ENCODE data around the gene NTRK2. TPM values are rescaled to one million over a fixed set of nuclear protein-coding genes. Genes with fewer than 3 reads are reported as not detected.

The NTRK2 gene
- total RNA-seq, 1 donor from 2014 or later = 4.6 TPM

DNA sequence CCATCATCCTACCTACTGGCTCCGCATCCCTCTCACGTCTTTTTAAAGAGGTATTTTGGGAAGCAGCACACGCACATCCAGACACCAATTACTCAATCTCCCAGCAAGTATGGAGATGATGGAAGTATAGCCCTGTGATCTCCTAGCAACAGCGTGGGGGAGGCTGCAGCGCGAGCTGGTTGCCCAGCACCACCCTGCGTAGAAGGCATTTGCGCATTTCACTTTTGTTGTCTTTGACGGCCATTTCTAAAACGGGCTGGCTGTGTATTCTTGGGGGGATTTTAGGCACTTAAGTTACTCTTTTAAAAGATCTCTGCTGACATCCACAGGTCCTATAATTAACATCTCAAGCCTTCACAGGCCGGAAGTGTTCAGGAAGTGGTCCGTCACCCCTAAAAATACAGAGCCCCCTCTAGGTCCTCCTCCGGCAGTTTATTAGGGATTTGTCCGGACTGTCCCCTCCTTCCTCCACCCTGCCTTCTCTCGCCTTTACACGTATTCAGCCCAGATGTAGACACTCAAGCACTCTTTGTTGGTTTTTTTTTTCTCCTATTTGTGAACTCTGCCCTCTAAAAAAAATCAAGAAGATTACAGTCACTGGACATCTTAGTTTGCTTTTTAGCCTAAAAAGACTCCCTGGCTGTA lies 371.4 kb downstream of the NTRK2 start:
- Histone ChIP-seq H4K20me1 (ENCODE audit: insufficient read depth, low read length) (no peaks in the 10 kb centered on the region), H3K4me2 (ENCODE audit: low read length) (peak overlapping the region; percentile 61), H3K27me3 (ENCODE audit: insufficient read depth, low read length) (peaks cover 10% of the 10 kb centered on the region), H3K27ac (ENCODE audit: low read depth, low read length) (no peak overlapping the region), H3K4me1 (ENCODE audit: insufficient read depth, low read length) (no peaks in the 10 kb centered on the region), H3K79me2 (ENCODE audit: insufficient read depth, low read length) (no peaks in the 10 kb centered on the region), H3K9me3 (ENCODE audit: insufficient read depth, low read depth, low read length) (no peaks in the 10 kb centered on the region), H3K4me3 (ENCODE audit: insufficient read depth, low read depth, low read length) (peak overlapping the region; percentile 23), H2AFZ (ENCODE audit: low read depth, low read length) (peak overlapping the region; percentile 66), H3K9ac (ENCODE audit: low read length) (no peak overlapping the region), H3K36me3 (ENCODE audit: insufficient read depth, low read length) (no peaks in the 10 kb centered on the region)
- DNase-seq (ENCODE audit: low read depth) (peak; percentile 4), FAIRE-seq (no peak)
- H3K9me3 Mint-ChIP-seq (ENCODE audit: unreplicated experiment) = no peaks in the 10 kb centered on the region
- no peak overlapping the region for H3K4me3 Mint-ChIP-seq (ENCODE audit: unreplicated experiment)
- TF ChIP-seq, protein P1, sequence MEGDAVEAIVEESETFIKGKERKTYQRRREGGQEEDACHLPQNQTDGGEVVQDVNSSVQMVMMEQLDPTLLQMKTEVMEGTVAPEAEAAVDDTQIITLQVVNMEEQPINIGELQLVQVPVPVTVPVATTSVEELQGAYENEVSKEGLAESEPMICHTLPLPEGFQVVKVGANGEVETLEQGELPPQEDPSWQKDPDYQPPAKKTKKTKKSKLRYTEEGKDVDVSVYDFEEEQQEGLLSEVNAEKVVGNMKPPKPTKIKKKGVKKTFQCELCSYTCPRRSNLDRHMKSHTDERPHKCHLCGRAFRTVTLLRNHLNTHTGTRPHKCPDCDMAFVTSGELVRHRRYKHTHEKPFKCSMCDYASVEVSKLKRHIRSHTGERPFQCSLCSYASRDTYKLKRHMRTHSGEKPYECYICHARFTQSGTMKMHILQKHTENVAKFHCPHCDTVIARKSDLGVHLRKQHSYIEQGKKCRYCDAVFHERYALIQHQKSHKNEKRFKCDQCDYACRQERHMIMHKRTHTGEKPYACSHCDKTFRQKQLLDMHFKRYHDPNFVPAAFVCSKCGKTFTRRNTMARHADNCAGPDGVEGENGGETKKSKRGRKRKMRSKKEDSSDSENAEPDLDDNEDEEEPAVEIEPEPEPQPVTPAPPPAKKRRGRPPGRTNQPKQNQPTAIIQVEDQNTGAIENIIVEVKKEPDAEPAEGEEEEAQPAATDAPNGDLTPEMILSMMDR (IDR thresholded peaks at IDR 0.05; ENCODE audit: insufficient read depth, low read depth, low read length) = no peak
- no peak for TF ChIP-seq EZH2 (IDR thresholded peaks at IDR 0.05; ENCODE audit: insufficient read depth, low read length)
- no peaks in the 10 kb centered on the region for H3K36me3 Mint-ChIP-seq (ENCODE audit: low read depth, unreplicated experiment)
- peaks cover 6% of the 10 kb centered on the region for H3K4me1 Mint-ChIP-seq (ENCODE audit: low read depth, unreplicated experiment)
- no peaks in the 10 kb centered on the region for H3K27me3 Mint-ChIP-seq (ENCODE audit: low read depth, unreplicated experiment)
- H3K27ac Mint-ChIP-seq (ENCODE audit: unreplicated experiment) = no peak overlapping the region

DNA sequence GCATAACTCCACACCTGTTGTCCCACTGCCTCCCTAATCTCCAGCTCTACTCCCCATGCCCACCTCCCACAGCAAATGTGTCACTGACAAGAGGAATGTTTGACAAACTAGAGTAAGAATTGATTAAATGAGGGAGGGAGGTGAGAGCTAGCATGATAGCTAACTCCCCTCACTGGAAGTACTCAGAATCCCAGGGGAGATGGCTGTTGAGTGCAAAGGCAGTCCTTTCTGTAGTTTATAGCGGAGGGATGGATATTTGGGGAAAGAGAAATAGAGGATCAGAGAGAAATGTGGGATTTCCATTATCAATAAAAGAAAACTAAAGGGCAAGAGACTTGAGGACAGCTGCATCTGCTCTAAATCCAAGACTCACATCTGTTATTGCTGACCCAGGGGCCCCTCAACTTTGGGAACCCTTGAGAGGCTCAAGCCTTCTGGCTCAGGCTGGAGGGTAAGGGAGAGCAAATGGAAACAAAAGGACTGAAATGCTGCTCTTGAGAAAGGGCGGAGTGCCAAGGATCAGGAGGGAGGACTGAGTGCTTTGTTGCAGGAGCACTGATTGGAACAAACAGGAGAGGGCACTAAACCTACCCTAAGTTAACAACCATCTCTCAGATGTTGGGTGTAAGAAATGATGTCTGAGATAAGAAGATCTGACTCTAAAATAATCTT lies 372.1 kb downstream of the NTRK2 start:
- no peaks in the 10 kb centered on the region for H4K20me1 ChIP-seq (ENCODE audit: insufficient read depth, low read length)
- FAIRE-seq = no peak
- no peak overlapping the region for H3K27ac ChIP-seq (ENCODE audit: low read depth, low read length)
- no peaks in the 10 kb centered on the region for H3K27me3 Mint-ChIP-seq (ENCODE audit: low read depth, unreplicated experiment)
- H2AFZ ChIP-seq (ENCODE audit: low read depth, low read length) = no peak overlapping the region
- no peaks in the 10 kb centered on the region for H3K79me2 ChIP-seq (ENCODE audit: insufficient read depth, low read length)
- no peak overlapping the region for H3K27ac Mint-ChIP-seq (ENCODE audit: unreplicated experiment)
- no peaks in the 10 kb centered on the region for H3K9me3 Mint-ChIP-seq (ENCODE audit: unreplicated experiment)
- TF ChIP-seq, protein P1 (IDR thresholded peaks at IDR 0.05; ENCODE audit: insufficient read depth, low read depth, low read length) = no peak
- no peak for TF ChIP-seq EZH2 (IDR thresholded peaks at IDR 0.05; ENCODE audit: insufficient read depth, low read length)
- H3K36me3 ChIP-seq (ENCODE audit: insufficient read depth, low read length) = no peaks in the 10 kb centered on the region
- no peak overlapping the region for H3K9ac ChIP-seq (ENCODE audit: low read length)
- H3K27me3 ChIP-seq (ENCODE audit: insufficient read depth, low read length) = peaks cover 10% of the 10 kb centered on the region
- H3K4me3 Mint-ChIP-seq (ENCODE audit: unreplicated experiment) = no peak overlapping the region
- peaks cover 6% of the 10 kb centered on the region for H3K4me1 Mint-ChIP-seq (ENCODE audit: low read depth, unreplicated experiment)
- H3K4me2 ChIP-seq (ENCODE audit: low read length) = no peak overlapping the region
- H3K36me3 Mint-ChIP-seq (ENCODE audit: low read depth, unreplicated experiment) = no peaks in the 10 kb centered on the region
- no peaks in the 10 kb centered on the region for H3K9me3 ChIP-seq (ENCODE audit: insufficient read depth, low read depth, low read length)
- DNase-seq (ENCODE audit: low read depth) = no peak
- no peaks in the 10 kb centered on the region for H3K4me1 ChIP-seq (ENCODE audit: insufficient read depth, low read length)
- no peak overlapping the region for H3K4me3 ChIP-seq (ENCODE audit: insufficient read depth, low read depth, low read length)
